GM18505 (cell line): ENCODE data around the gene DPYD.

ENCODE experiments used
- ATAC-seq: cut with Tn5 transposase; IDR thresholded peaks from one replicate; pipeline ENCODE4 v1.9.1; 2021; ENCODE audit not compliant: unreplicated experiment
- POLR2A ChIP-seq: IDR thresholded peaks from 4 replicates; pipeline ENCODE4 v1.6.1; 2011; ENCODE audit warnings: borderline replicate concordance; ENCODE audit not compliant: insufficient read depth, insufficient read length; ENCODE audit errors: extremely low read depth

The DPYD gene

GRCh38 chr1:97919585-97920261 is 1.1 kb downstream of the DPYD start:
- TF ChIP-seq POLR2A, result no peak
- ATAC-seq, result no peak

DNA sequence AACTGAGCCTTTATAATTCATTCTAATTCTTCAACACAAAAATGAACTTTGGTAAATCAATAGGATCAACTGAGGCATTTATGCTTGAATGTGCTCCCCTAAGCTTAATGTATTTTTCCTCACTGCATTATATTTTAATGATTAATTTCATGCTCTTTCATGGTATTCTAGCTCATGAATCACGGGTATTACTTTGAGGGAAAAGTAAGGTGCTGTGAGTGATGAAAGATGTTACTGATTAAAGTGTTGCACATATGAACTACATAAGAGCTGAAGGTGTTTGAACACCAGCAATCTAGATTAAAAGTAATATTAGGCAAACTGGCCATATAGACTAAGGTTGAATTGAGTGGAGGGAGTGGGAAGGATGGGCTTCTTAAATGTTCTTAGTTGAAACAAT is 1.9 kb downstream of the DPYD start:
- no peak for ATAC-seq
- no peak for TF ChIP-seq POLR2A

- ATAC-seq, result no peak
- TF ChIP-seq POLR2A, result no peak
Measured at GRCh38 chr1:97913506-97914139, 7.2 kb downstream of the DPYD start.

GRCh38 chr1:97911266-97912215 is 9.3 kb downstream of the DPYD start:
- no peak for TF ChIP-seq POLR2A

DNA sequence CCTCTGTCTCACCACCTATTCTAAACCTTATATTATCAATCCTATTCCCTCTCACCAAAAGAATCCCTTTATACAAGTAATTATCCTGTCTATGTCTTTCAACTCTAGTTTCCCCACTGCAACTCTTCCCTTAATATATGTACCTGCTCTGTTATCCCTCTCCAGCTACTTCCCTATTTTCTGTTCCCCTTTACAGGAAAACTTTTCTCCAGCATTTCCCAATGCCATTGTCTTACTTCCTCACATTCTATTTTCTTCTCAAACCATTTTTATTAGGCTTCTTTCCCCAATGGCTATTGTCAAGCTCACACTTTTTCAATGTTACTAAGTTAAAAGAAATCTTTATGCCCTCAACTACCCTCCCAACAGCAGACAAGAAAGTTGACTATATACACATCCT is 11.6 kb downstream of the DPYD start:
- ATAC-seq, result no peak
- no peak for TF ChIP-seq POLR2A

More at GRCh38 chr1:97911266-97912215, 9.3 kb downstream of the DPYD start:
- ATAC-seq, result no peak

DNA sequence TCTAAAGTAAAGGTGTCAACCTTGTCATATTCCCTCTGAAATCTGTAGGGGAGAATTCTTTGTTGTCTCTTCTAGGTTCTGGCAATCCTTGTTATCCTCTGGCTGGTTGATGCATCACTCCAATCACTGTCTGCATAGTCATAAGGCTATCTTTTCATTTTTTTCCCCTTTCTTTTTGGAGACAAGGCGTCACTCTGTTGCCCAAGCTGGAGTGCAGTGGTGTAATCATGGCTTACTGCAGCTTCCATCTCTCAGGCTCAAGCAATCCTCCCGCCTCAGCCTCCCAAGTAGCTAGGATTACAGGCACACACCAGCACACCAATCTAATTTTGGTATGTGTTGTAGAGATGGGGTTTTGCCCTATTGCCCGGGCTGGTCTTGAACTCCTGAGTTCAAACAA is 12.9 kb downstream of the DPYD start:
- ATAC-seq, result no peak
- TF ChIP-seq POLR2A, result no peak

DNA sequence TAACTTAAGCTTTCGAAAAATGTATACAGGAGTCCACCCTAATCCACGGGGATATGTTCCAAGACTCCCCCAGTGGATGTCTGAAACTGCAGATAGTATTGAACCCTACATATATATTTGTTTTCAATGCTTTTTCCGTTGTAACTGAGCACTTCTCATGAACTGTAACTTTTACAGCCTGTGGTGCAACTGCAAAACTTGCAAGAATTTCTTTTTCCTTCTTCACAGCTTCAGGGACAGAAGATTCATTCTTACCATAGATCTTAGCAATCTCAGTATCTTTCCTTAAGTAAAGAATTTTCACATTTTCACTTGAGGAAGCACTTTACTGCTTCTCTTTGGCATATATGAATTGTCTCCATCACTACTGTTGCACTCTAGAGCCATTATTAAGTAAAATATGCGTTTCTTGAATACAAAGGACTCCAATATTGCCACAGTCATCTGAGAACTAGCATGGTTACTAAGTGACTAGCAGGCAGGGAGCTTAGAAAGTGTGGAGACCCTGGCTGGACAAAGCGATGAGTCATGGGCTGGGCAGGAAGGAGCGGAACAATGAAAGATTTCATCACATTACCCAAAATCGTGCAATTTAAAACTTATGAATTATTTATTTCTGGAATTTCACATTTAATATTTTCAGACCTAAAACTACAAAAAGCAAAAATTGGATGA is 14.1 kb downstream of the DPYD start:
- no peak for TF ChIP-seq POLR2A
- ATAC-seq, result no peak

DNA sequence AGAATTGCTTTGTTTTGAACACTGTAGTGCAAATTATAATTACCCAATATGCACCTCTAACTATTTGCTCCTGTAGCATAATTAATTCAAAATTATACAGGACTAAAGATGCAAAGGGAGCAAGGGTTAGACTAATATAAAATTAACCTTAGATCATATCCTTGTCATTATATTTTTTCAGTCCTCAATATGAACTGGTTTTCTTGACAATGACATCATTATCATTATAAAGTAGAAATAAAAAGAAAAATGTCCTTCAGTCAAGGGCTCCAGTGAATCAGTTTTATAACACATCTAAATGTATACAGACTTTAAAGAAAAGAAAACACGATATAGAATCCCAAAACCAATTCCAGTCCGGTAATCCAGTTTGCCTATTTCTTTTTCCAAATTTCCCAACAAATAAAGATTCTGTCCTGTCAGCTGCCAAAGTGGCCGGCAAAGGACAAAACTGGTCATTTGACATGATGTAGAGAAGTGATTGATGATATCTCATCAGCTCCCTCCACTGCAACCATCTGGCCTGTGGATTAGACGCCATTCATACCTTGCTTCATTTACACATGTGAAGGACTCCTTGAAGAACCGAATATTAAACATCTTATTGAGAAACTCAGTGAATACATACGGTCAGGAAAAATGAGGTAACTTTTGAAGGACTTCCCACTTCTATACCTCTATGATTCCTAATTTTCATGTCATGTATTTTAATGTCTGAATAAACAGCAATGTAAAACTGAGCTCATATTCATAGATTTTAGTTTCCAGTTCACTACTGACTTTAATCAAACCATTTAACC is 15.5 kb downstream of the DPYD start:
- no peak for ATAC-seq
- no peak for TF ChIP-seq POLR2A

DNA sequence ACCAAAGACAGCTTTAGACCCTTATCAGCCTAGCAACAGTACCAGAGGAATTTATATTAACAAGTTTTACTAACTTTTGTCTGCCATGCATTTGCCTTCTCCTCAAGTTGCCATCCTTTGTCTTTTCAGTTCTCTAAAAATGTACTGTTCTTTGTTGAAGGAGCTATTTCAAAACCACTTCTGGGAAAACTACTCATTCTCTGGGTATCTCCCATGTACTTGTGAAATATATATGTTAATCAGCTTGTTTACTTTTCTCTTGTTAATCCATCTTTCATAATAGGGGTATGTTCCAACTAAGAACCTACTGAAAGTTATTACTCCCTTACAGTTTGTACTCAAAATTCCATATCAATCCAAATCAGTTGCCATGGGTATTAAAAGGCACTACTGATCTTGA is 16.3 kb downstream of the DPYD start:
- no peak for ATAC-seq
- no peak for TF ChIP-seq POLR2A

GRCh38 chr1:97903626-97904025 is 17.2 kb downstream of the DPYD start:
- no peak for ATAC-seq
- TF ChIP-seq POLR2A, result no peak

DNA sequence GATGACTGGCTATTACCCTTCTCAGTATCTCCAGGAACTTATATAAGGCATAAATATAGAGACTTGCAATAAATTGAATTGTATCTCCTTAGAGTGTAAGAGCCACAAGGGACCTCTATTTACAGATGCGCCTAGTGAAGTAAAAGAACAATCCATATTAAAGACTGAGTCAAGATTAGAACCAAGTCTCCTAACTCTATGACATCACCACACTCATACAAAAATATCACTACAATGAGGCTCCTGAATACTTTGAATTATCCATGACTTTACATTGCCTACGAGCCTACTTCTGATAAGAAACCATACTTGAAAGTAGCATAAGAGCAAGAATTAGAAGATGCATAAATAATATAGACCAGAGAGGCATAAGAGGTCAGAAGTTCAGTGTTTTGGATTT is 18.8 kb downstream of the DPYD start:
- no peak for TF ChIP-seq POLR2A
- no peak for ATAC-seq

GRCh38 chr1:97901017-97901658 is 19.7 kb downstream of the DPYD start:
- no peak for ATAC-seq
- no peak for TF ChIP-seq POLR2A
